Hepatocyte (in vitro differentiated cells): ENCODE data around the gene MPP1. TPM values are rescaled to one million over a fixed set of nuclear protein-coding genes. Genes with fewer than 3 reads are reported as not detected.

Experiments used
- DNase-seq: peaks from one replicate; pipeline ENCODE4 v3.0.0-alpha.2; 2016; ENCODE audit warnings: low spot score
- H2AFZ ChIP-seq: fragments of 200-600 bp; sonication (generic); 2 replicates; pipeline ENCODE4 v1.6.0; 2016; ENCODE audit warnings: antibody characterized with exemption, mild to moderate bottlenecking
- H3K27ac ChIP-seq: fragments of 200-600 bp; sonication (generic); 2 replicates; pipeline ENCODE4 v1.5.1; 2016; ENCODE audit warnings: mild to moderate bottlenecking
- H3K27me3 ChIP-seq: fragments of 200-600 bp; sonication (generic); 2 replicates; pipeline ENCODE4 v1.6.1; 2016
- H3K36me3 ChIP-seq: fragments of 200-600 bp; sonication (generic); replicated peaks from 2 replicates; pipeline ENCODE4 v1.5.1; 2016; ENCODE audit warnings: low read depth; ENCODE audit not compliant: insufficient read depth
- H3K4me1 ChIP-seq: fragments of 200-600 bp; sonication (generic); 2 replicates; pipeline ENCODE4 v1.5.1; 2016; ENCODE audit warnings: mild to moderate bottlenecking, moderate library complexity; ENCODE audit not compliant: insufficient read depth
- H3K4me2 ChIP-seq: fragments of 200-600 bp; sonication (generic); 2 replicates; pipeline ENCODE4 v1.6.0; 2016
- H3K4me3 ChIP-seq: fragments of 200-600 bp; sonication (generic); 2 replicates; pipeline ENCODE4 v1.5.1; 2016; ENCODE audit warnings: mild to moderate bottlenecking
- H3K79me2 ChIP-seq: fragments of 200-600 bp; sonication (generic); 2 replicates; pipeline ENCODE4 v1.6.0; 2017; ENCODE audit warnings: mild to moderate bottlenecking
- H3K9me2 ChIP-seq: fragments of 200-600 bp; sonication (generic); replicated peaks from 2 replicates; pipeline ENCODE4 v1.6.0; 2017; ENCODE audit warnings: mild to moderate bottlenecking; ENCODE audit not compliant: insufficient read depth
- H3K9me3 ChIP-seq: fragments of 200-600 bp; sonication (generic); 2 replicates; pipeline ENCODE4 v1.5.1; 2016; ENCODE audit warnings: low read depth, mild to moderate bottlenecking
- H4K20me1 ChIP-seq: fragments of 200-600 bp; sonication (generic); 2 replicates; pipeline ENCODE4 v1.6.0; 2016; ENCODE audit warnings: mild to moderate bottlenecking; ENCODE audit not compliant: insufficient read depth, poor library complexity, severe bottlenecking
- EZH2 ChIP-seq: fragments of 200-600 bp; sonication (generic); IDR thresholded peaks from 2 replicates; pipeline ENCODE4 v1.6.1; 2016; ENCODE audit warnings: antibody characterized with exemption, mild to moderate bottlenecking, borderline replicate concordance
- EZH2phosphoT487 ChIP-seq: fragments of 200-600 bp; sonication (generic); IDR thresholded peaks from one replicate; pipeline ENCODE4 v1.6.1; 2018; ENCODE audit warnings: antibody characterized with exemption, mild to moderate bottlenecking, low read depth, moderate library complexity; ENCODE audit not compliant: unreplicated experiment, severe bottlenecking
- WGBS: methylation state at CpG from one replicate; pipeline ENCODE4 v1.1.6; 2016; ENCODE audit warnings: low lambda C conversion rate; ENCODE audit errors: missing lambda C conversion rate; 5-methylcytosine and 5-hydroxymethylcytosine counted together
- polyA plus RNA-seq: library from polyadenylated mRNA; unstranded; fragments of >200 nt; fragmentation: Nextera tagmentation; extraction: Ambion mirVana; gene quantifications from 2 replicates; pipeline ENCODE4 v1.2.1, GENCODE V29; 2016
- small RNA-seq: library from RNA; depleted of rRNA; stranded (forward); fragments of <200 nt; gene quantifications from one replicate; pipeline ENCODE3, GENCODE V24; 2014
- total RNA-seq: library from RNA; depleted of rRNA; stranded (reverse); fragments of >200 nt; gene quantifications from 2 replicates; pipeline ENCODE4 v1.2.3, GENCODE V29; 2014
- TF ChIP-seq, protein P1 (sequence below): fragments of 200-600 bp; sonication (generic); IDR thresholded peaks from 2 replicates; pipeline ENCODE4 v1.5.1; 2016; ENCODE audit warnings: antibody characterized with exemption, mild to moderate bottlenecking; ENCODE audit not compliant: poor library complexity

MPP1 gene
- total and polyA plus RNA-seq, 2 experiments from 2014 or later: 11.4 to 20.4 TPM

DNA sequence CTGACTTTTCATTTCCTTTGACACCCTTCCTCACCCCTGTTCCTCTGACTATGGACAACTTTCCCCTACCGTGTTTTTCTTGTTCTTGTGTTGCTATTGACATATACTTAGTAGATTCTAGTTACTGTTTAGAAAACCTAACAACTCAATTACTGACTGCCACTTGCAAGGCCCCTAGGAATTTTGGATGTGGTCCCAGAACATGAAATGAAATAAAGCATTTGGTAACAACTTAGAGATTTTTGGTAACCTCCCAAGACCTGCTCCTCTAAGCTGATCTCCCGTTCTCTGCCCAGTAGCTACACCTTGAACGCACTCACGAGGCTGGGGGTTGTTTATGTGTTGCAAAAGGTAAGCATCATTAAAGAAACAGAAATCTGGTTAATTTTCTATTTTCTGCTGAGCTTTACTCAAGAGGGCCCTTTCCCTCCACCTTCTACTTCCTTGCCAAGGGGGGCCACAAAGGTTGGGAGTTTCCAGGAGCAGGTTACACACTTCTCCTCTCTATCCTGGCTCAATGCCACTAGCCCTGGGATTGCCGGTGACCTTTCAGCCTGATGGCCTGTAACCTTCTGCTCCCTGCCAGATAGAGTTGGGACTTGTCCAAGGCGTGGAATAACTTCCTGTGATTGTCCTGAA is 74.9 kb downstream of the MPP1 start:
- no peak overlapping the region for H3K4me3 ChIP-seq
- TF ChIP-seq, protein P1, sequence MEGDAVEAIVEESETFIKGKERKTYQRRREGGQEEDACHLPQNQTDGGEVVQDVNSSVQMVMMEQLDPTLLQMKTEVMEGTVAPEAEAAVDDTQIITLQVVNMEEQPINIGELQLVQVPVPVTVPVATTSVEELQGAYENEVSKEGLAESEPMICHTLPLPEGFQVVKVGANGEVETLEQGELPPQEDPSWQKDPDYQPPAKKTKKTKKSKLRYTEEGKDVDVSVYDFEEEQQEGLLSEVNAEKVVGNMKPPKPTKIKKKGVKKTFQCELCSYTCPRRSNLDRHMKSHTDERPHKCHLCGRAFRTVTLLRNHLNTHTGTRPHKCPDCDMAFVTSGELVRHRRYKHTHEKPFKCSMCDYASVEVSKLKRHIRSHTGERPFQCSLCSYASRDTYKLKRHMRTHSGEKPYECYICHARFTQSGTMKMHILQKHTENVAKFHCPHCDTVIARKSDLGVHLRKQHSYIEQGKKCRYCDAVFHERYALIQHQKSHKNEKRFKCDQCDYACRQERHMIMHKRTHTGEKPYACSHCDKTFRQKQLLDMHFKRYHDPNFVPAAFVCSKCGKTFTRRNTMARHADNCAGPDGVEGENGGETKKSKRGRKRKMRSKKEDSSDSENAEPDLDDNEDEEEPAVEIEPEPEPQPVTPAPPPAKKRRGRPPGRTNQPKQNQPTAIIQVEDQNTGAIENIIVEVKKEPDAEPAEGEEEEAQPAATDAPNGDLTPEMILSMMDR: no peak
- TF ChIP-seq EZH2phosphoT487 (no peak), EZH2 (no peak)
- no peaks in the 10 kb centered on the region for H4K20me1 ChIP-seq
- 54% methylated on average over 6 of the region's 6 CpGs for WGBS
- H3K4me1 ChIP-seq: peaks cover 17% of the 10 kb centered on the region
- H3K9me3 ChIP-seq: no peaks in the 10 kb centered on the region
- no peak for DNase-seq
- no peaks in the 10 kb centered on the region for H3K9me2 ChIP-seq
- H2AFZ ChIP-seq: no peak overlapping the region
- H3K27ac ChIP-seq: peak overlapping the region; percentile 25
- H3K79me2 ChIP-seq: no peaks in the 10 kb centered on the region
- H3K27me3 ChIP-seq: no peaks in the 10 kb centered on the region
- peak overlapping the region; percentile 27 for H3K4me2 ChIP-seq
- H3K36me3 ChIP-seq: no peaks in the 10 kb centered on the region

DNA sequence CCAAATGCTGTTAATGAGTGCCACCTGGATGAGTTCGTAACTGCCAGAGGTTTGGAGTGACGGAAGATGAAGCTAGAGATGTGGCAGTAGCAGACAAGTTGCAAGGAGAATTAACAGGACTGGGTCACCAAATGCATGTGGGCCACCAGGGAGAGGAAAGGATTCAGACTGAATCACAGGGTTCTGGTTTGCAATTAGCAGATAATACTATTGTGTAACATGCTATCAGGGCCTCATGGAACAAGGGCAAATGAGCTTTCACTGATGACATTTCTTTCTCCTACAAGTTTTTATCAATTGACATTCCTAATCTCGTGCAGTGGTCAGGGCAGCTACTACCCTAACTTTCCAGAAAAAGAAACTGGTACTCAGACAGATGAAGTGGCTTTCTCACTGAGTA is 75.8 kb downstream of the MPP1 start:
- WGBS: 41% methylated on average over 3 of the region's 3 CpGs
- Histone ChIP-seq H4K20me1 (no peaks in the 10 kb centered on the region), H3K9me2 (no peaks in the 10 kb centered on the region), H3K4me1 (peaks cover 17% of the 10 kb centered on the region), H3K27me3 (no peaks in the 10 kb centered on the region), H2AFZ (no peak overlapping the region), H3K9me3 (no peaks in the 10 kb centered on the region), H3K36me3 (no peaks in the 10 kb centered on the region), H3K27ac (peak overlapping the region; percentile 25), H3K79me2 (no peaks in the 10 kb centered on the region), H3K4me2 (no peak overlapping the region), H3K4me3 (no peak overlapping the region)
- no peak for DNase-seq
- no peak for TF ChIP-seq EZH2phosphoT487
- TF ChIP-seq, protein P1: no peak

Small RNA genes within 50 kb of the gene (small RNA-seq; reads per million reads assigned to genes)
- gene SNORA36A: not detected

Other genes starting within 250 kb of the MPP1 start
- not detected in 2 replicates for gene CTAG1A, start 220.4 kb downstream of the MPP1 start, total RNA-seq
- gene CTAG1A, start 220.4 kb downstream of the MPP1 start, polyA plus RNA-seq: not detected in 2 replicates
- not detected in 2 replicates for gene CTAG1B, start 186.2 kb downstream of the MPP1 start, total RNA-seq
- gene CTAG1B, start 186.2 kb downstream of the MPP1 start, polyA plus RNA-seq: not detected in 2 replicates
- gene CTAG2, start 151.9 kb downstream of the MPP1 start, total RNA-seq: not detected in 2 replicates
- gene CTAG2, start 151.9 kb downstream of the MPP1 start, polyA plus RNA-seq: not detected in 2 replicates
- 0.44 and 0.50 TPM in 2 replicates for gene GAB3, start 54.4 kb downstream of the MPP1 start, total RNA-seq
- gene GAB3, start 54.4 kb downstream of the MPP1 start, polyA plus RNA-seq: 0.21 and 0.50 TPM in 2 replicates
- gene DKC1, start 42.6 kb downstream of the MPP1 start, total RNA-seq: 27.8 and 32.1 TPM in 2 replicates
- 38.9 and 43.0 TPM in 2 replicates for gene DKC1, start 42.6 kb downstream of the MPP1 start, polyA plus RNA-seq
- not detected in 2 replicates for gene SMIM9, start 29.2 kb upstream of the MPP1 start, total RNA-seq
- gene SMIM9, start 29.2 kb upstream of the MPP1 start, polyA plus RNA-seq: not detected in 2 replicates
- 6.4 and 7.7 TPM in 2 replicates for gene F8A1, start 80.9 kb upstream of the MPP1 start, total RNA-seq
- gene F8A1, start 80.9 kb upstream of the MPP1 start, polyA plus RNA-seq: 33.8 and 40.1 TPM in 2 replicates
- gene F8, start 217.2 kb upstream of the MPP1 start, total RNA-seq: 1.4 and 2.1 TPM in 2 replicates
- gene F8, start 217.2 kb upstream of the MPP1 start, polyA plus RNA-seq: 0.92 and 1.7 TPM in 2 replicates
- gene FUNDC2, start 221.4 kb upstream of the MPP1 start, total RNA-seq: 57.7 and 65.7 TPM in 2 replicates
- gene FUNDC2, start 221.4 kb upstream of the MPP1 start, polyA plus RNA-seq: 87.5 and 103 TPM in 2 replicates